K562 (cell line): Measurements from ENCODE around the gene MAD1L1. TPM values are rescaled to one million over a fixed set of nuclear protein-coding genes. Genes with fewer than 3 reads are reported as not detected.

Experiments used
- ATAC-seq: fragments of 200-7000 bp; cut with Tn5 transposase; 3 replicates; pipeline ENCODE4 v1.9.1; 2020; ENCODE audit warnings: moderate library complexity
- BruUV-seq: library from RNA; stranded (reverse); fragments of 400-500 nt; replicated peaks from 2 replicates; lab custom pipeline; 2021; lab: Mats Ljungman, UMichigan
- CTCF ChIA-PET: fragments of 300-600 bp; formaldehyde crosslinking; extraction: SDS; loops from one replicate; lab custom pipeline; 2021; ENCODE audit warnings: low intra/inter-chr PET ratio; lab: Yijun Ruan, JAX
- POLR2A ChIA-PET: fragments of 300-600, 350-650 bp; sonication (Branson Sonifier 250); formaldehyde crosslinking; extraction: SDS; loops from one replicate; lab custom pipeline; 2021; ENCODE audit warnings: antibody characterized with exemption, inconsistent platforms; lab: Yijun Ruan, JAX
- DNase-seq, 4 experiments: peaks; one replicate each; pipeline versions ENCODE4 v3.0.0 to v3.0.0-alpha.2; 2011 to 2018; ENCODE audit warnings: low spot score in 3 of 4, mixed read lengths in 3 of 4; ENCODE audit errors: extremely low read depth in 1 of 4
- FAIRE-seq: peaks from 2 replicates; lab custom pipeline; 2011; peaks lifted over from hg19 to GRCh38; lab: Jason Lieb, UNC
- H2AFZ ChIP-seq: 2 replicates; pipeline ENCODE4 v1.6.0; 2011; ENCODE audit warnings: low read depth, low read length, control low read depth, inconsistent platforms
- H3K27ac ChIP-seq: fragments of 200-600 bp; 3 replicates; pipeline ENCODE4 v1.8.0; 2011; ENCODE audit warnings: low read depth, mild to moderate bottlenecking, control low read depth, inconsistent platforms, low read length, moderate library complexity, mixed read lengths; ENCODE audit errors: extremely low read depth
- H3K27me3 ChIP-seq, 2 experiments: fragments of 300-600 bp in 1 of 2; 2 replicates in 1 of 2; 3 replicates in 1 of 2; pipeline versions ENCODE4 v1.6.0 to v1.8.0; 2011; ENCODE audit warnings: inconsistent platforms in 2 of 2, low read length in 2 of 2, mild to moderate bottlenecking in 1 of 2, mixed read lengths in 1 of 2, moderate library complexity in 1 of 2; ENCODE audit not compliant: control insufficient read depth in 2 of 2, insufficient read depth in 2 of 2
- H3K36me3 ChIP-seq: fragments of 300-600 bp; 3 replicates; pipeline ENCODE4 v1.8.0; 2011; ENCODE audit warnings: mild to moderate bottlenecking, low read length, inconsistent platforms; ENCODE audit not compliant: control insufficient read depth, insufficient read depth
- H3K4me1 ChIP-seq, 2 experiments: fragments of 200-600 bp in 1 of 2; replicated peaks in 1 of 2; 2 replicates in 1 of 2; 3 replicates in 1 of 2; pipeline versions ENCODE4 v1.5.1 to v1.8.0; 2011; ENCODE audit warnings: inconsistent platforms in 2 of 2, low read length in 2 of 2, mild to moderate bottlenecking in 1 of 2, mixed read lengths in 1 of 2, moderate library complexity in 1 of 2; ENCODE audit not compliant: control insufficient read depth in 2 of 2, insufficient read depth in 2 of 2
- H3K4me2 ChIP-seq: 2 replicates; pipeline ENCODE4 v1.6.1; 2011; ENCODE audit warnings: low read length, control low read depth, inconsistent platforms, mixed read lengths; ENCODE audit not compliant: insufficient read depth
- H3K4me3 ChIP-seq: fragments of 200-600 bp; sonication (generic), shearing (Covaris generic); 2 replicates; pipeline ENCODE4 v1.5.1; 2016; ENCODE audit warnings: control low read depth, inconsistent platforms
- H3K79me2 ChIP-seq: fragments of 200-600 bp; 3 replicates; pipeline ENCODE4 v1.8.0; 2011; ENCODE audit warnings: low read length, inconsistent platforms; ENCODE audit not compliant: control insufficient read depth, insufficient read depth
- H3K9ac ChIP-seq, 2 experiments: 2 replicates each; pipeline versions ENCODE4 v1.6.0 to v1.6.1; 2011; ENCODE audit warnings: low read depth in 2 of 2, low read length in 2 of 2, control low read depth in 1 of 2, inconsistent platforms in 1 of 2, mild to moderate bottlenecking in 1 of 2, mixed read lengths in 1 of 2; ENCODE audit not compliant: insufficient read depth in 1 of 2
- H3K9me1 ChIP-seq: one replicate; pipeline ENCODE4 v1.6.0; 2011; ENCODE audit warnings: inconsistent platforms, mild to moderate bottlenecking, low read length, moderate library complexity; ENCODE audit not compliant: control insufficient read depth, insufficient read depth
- H3K9me3 ChIP-seq: replicated peaks from 2 replicates; pipeline ENCODE4 v1.5.1; 2011; ENCODE audit warnings: low read depth, low read length, inconsistent platforms; ENCODE audit not compliant: control insufficient read depth, insufficient read depth
- H4K20me1 ChIP-seq: replicated peaks from 2 replicates; pipeline ENCODE4 v1.6.1; 2011; ENCODE audit warnings: low read length, inconsistent platforms, mixed read lengths; ENCODE audit not compliant: control insufficient read depth, insufficient read depth
- MAFF ChIP-seq: IDR thresholded peaks from 2 replicates; pipeline ENCODE4 v1.6.1; 2012; ENCODE audit warnings: low read length, improper control_type of control experiment
- POLR2A ChIP-seq: fragments of 450-650 bp; conservative IDR thresholded peaks from 2 replicates; pipeline ENCODE4 v1.6.1; 2016
- POLR2G ChIP-seq: fragments of 200-400 bp; formaldehyde crosslinking; IDR thresholded peaks from 2 replicates; pipeline ENCODE4 v1.6.1; 2017; ENCODE audit warnings: low read depth, mild to moderate bottlenecking, antibody characterized with exemption, low read length, moderate library complexity
- RBM22 ChIP-seq: fragments of 200-400 bp; formaldehyde crosslinking; IDR thresholded peaks from 2 replicates; pipeline ENCODE4 v1.6.1; 2018; ENCODE audit warnings: low read length, low read depth; ENCODE audit not compliant: poor library complexity, severe bottlenecking
- RBM25 ChIP-seq: fragments of 200-400 bp; formaldehyde crosslinking; IDR thresholded peaks from 2 replicates; pipeline ENCODE4 v1.6.1; 2018; ENCODE audit warnings: low read length, low read depth, moderate library complexity; ENCODE audit not compliant: severe bottlenecking
- TARDBP ChIP-seq: fragments of 450-650 bp; IDR thresholded peaks from 2 replicates; pipeline ENCODE4 v1.6.1; 2016
- VEZF1 ChIP-seq: fragments of 200-800 bp; sonication (Bioruptor generic); IDR thresholded peaks from 2 replicates; pipeline ENCODE4 v1.6.1; 2017; ENCODE audit warnings: missing genetic modification characterization, missing compliant biosample characterization
- ZNF354B ChIP-seq: fragments of 250-450 bp; sonication (Bioruptor Pico); IDR thresholded peaks from 2 replicates; pipeline ENCODE4 v1.4.0; 2020
- WGBS: fragments of 100-300 bp; shearing (Covaris generic); methylation state at CpG from one replicate; pipeline ENCODE4 v1.1.6; 2016; ENCODE audit warnings: low coverage, mixed read lengths; ENCODE audit not compliant: insufficient coverage; ENCODE audit errors: missing lambda C conversion rate; 5-methylcytosine and 5-hydroxymethylcytosine counted together
- in situ Hi-C: fragments of 300-500 bp; cut with MboI; formaldehyde crosslinking; loops from 4 replicates; pipeline ENCODE4 v1.15.0; 2018; ENCODE audit warnings: inconsistent platforms, mixed read lengths
- intact Hi-C: fragments of 100-400 bp; cut with micrococcal nuclease; formaldehyde crosslinking; loops from 2 replicates; pipeline ENCODE4 v1.14.2; 2022
- polyA plus RNA-seq, 8 experiments: library from polyadenylated mRNA; depleted of rRNA in 4 of 8; stranded (reverse) in 5 of 8; unstranded in 3 of 8; fragments of >200 nt; fragmentation: Nextera tagmentation in 2 of 8; fragmentation: Illumina TruSeq in 1 of 8; extraction: Ambion mirVana in 2 of 8; extraction: Trizol in 1 of 8; gene quantifications; 2 replicates each; pipeline versions ENCODE4 v1.2.1 to v1.2.3, GENCODE V29; 2011 to 2014; ENCODE audit warnings: inconsistent platforms in 1 of 8, missing spikeins in 1 of 8
- total RNA-seq, 7 experiments: library from RNA; depleted of rRNA in 6 of 7; stranded (reverse); fragments of >200 nt in 6 of 7; fragmentation: Illumina TruSeq in 2 of 7; extraction: Trizol in 2 of 7; gene quantifications; 2 replicates each; pipeline versions ENCODE4 v1.2.1 to v1.2.3, GENCODE V29; 2011 to 2021; ENCODE audit warnings: low replicate concordance in 1 of 7
- TF ChIP-seq, protein P1 (sequence below): fragments of 450-650 bp; IDR thresholded peaks from 2 replicates; pipeline ENCODE4 v1.6.1; 2016; ENCODE audit warnings: borderline replicate concordance

The MAD1L1 gene
- total and polyA plus RNA-seq, 9 of the 15 experiments (the other 6 are each of a cell fraction or from before 2014, with no cell fraction given), result 1.7 to 89.7 (median 18.0) TPM

DNA sequence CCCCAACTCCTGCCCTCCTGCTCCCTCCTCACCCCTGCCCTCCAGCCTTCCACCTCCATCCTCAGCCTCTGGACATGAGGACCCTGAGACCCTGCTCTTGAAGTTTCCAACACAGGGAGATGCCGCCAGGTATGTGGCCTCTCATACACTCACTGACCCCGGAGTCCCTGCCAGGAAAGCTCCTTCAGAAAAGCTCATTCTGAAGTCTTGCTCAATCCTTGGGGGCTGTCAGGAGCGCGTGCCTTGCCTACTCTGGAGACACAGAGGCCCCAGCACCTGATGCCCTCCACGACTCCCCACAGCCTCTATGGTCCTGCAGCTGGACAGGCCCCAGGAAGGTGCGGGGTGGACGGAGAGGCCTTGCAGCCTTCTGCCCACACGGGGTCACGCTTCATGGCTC is 20.3 kb upstream of the MAD1L1 start (continued):
- TF ChIP-seq, protein P1, sequence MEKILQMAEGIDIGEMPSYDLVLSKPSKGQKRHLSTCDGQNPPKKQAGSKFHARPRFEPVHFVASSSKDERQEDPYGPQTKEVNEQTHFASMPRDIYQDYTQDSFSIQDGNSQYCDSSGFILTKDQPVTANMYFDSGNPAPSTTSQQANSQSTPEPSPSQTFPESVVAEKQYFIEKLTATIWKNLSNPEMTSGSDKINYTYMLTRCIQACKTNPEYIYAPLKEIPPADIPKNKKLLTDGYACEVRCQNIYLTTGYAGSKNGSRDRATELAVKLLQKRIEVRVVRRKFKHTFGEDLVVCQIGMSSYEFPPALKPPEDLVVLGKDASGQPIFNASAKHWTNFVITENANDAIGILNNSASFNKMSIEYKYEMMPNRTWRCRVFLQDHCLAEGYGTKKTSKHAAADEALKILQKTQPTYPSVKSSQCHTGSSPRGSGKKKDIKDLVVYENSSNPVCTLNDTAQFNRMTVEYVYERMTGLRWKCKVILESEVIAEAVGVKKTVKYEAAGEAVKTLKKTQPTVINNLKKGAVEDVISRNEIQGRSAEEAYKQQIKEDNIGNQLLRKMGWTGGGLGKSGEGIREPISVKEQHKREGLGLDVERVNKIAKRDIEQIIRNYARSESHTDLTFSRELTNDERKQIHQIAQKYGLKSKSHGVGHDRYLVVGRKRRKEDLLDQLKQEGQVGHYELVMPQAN, result no peak
- TF ChIP-seq RBM25, result no peak
- no peak for TF ChIP-seq POLR2A
- TF ChIP-seq ZNF354B (CRISPR knock-in tag), result no peak

- no TSS peak for BruUV-seq
- CTCF ChIA-PET, result no interaction called here
These were observed 19.4 kb upstream of the MAD1L1 start for GRCh38 chr7:2251841-2252771.

More at GRCh38 chr7:2251841-2252771, 19.4 kb upstream of the MAD1L1 start:
- no peak overlapping the region for H3K27ac ChIP-seq
- peaks cover 51% of the 10 kb centered on the region; the same call in 2 of the 3 replicates for H3K36me3 ChIP-seq
- ATAC-seq, result no peak
- TF ChIP-seq POLR2G (peak; percentile 66), TARDBP (no peak), RBM22 (peak; percentile 62), MAFF (no peak), VEZF1 (CRISPR knock-in tag) (0 out of 2 replicates have a peak, but pooled peaks have one; percentile 26)
- no peaks in the 10 kb centered on the region for H3K79me2 ChIP-seq
- H3K27me3 ChIP-seq, result no peaks in the 10 kb centered on the region
- no peak overlapping the region for H3K9ac ChIP-seq
- no peak overlapping the region for H3K4me3 ChIP-seq
- POLR2A ChIA-PET, result interaction anchor here (0.6 to 1.7 kb wide), 2 partner anchors 10 to 19 kb away, joined by 3 to 5 read pairs; partner anchors contain the start of genes MRM2 and NUDT1
- peaks cover 9 to 35% of the 10 kb centered on the region in 2 experiments; a peak in 3 of 5 replicates for H3K4me1 ChIP-seq
- WGBS, result 98% methylated on average over 18 of the region's 24 CpGs
- H4K20me1 ChIP-seq, result no peaks in the 10 kb centered on the region
- intact Hi-C loops (no loop called here), in situ Hi-C loops (loop anchor here (5.0 kb wide), 1 partner anchor 805 kb away; no protein-coding TSS in a partner anchor)
- peaks cover 2% of the 10 kb centered on the region for H3K9me1 ChIP-seq
- no peak overlapping the region for H2AFZ ChIP-seq
- peak in 1 of 4 experiments; percentile 24 for DNase-seq
- no peak overlapping the region for H3K4me2 ChIP-seq
- no peaks in the 10 kb centered on the region for H3K9me3 ChIP-seq
- no peak for FAIRE-seq
